Inflammatory macrophage (primary cell): ENCODE measurements around the gene GPC4.
"Not testable (repeated sequence)": the region's sequence is repeated elsewhere in the genome, so short reads cannot be mapped to it uniquely, and the experiment has no call there.

Experiments used
- DNase-seq, 2 donors: peaks; one replicate each; pipeline ENCODE4 v3.0.0-alpha.2; 2020 to 2022

Gene GPC4

DNA sequence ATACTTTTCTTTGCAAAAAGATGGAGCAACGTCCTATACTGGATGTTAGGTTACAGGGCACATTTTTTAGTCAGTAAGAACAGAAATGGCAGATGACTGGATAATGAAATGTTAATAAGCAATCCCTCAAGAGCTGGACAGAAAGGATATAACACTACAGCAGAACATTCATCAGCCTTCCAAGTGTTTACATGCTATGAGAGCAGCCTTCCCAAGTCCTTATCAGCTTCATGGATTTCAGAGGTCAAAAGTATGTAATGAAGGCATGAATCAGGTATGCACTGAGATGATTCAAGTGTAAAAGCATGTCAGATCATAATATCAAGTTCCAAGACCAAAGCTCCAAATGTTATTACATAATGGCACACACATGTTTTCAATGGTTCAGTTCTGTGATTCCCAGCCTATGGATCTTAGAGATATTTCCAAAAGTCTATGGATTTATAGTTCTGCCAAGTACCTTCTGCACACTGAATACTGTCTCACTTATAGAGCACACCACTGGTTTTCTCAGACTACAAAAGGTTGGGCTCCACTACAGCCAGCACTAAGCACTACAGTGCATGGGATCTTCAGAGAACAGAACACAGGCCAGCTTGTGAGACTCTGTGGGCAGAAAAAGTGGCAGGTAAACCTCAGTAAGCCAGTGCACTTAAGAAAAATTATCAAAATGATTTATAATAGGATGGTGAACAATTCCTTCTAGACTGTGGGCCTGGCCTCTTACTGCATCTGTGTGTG is 49.2 kb downstream of the GPC4 start:
- no peak for DNase-seq

- DNase-seq: no peak
These were observed 50.4 kb downstream of the GPC4 start for GRCh38 chrX:133364865-133365264.

- DNase-seq: no peak
These were observed 51.1 kb downstream of the GPC4 start for GRCh38 chrX:133364196-133364595.

- DNase-seq: no peak
These were observed 52.8 kb downstream of the GPC4 start for GRCh38 chrX:133362538-133362937.

DNA sequence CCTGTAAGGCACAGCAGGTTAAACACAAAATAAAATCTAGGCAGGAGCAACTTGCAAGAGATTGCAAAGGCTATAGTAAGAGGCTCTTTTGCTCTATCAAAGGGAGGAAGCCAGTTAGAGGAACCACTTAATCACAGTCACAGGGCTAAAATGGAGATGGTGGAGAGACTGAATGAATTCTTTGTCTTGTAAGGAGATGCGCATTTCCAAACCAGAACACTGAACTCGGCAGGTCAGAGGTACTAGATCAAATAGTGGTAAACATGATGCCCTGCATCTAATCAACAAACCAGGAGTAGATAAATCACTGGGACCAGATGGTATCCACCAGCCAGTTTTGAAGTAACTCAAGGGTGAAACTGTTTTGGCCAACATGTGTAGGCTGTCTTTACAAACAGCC is 55.8 kb downstream of the GPC4 start:
- DNase-seq: no peak

- DNase-seq: no peak
These were observed 62.1 kb downstream of the GPC4 start for GRCh38 chrX:133353233-133353632.

GRCh38 chrX:133350751-133351150 is 64.5 kb downstream of the GPC4 start:
- DNase-seq: peak in 1 of 2 donors; percentile 22

DNA sequence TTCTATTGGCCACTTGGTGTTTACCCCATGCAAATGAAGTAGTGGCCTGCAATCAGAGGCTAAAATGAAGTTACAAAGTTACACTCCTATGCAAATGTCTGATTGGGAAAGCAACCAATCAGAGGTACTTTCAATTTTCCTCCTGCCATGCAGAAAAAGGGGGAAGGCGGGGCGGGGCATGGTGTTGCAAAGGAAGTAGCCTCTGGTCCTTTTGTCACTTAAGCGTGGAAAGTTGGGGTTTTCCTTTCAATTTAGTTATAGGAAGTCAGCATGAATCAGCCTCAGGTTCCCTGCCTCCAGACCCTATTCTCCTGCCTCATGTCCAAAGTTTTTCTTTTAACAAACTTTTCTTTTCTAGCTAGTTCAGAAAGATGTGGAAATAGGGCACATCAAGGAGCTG is 69.3 kb downstream of the GPC4 start:
- peak in 1 of 2 donors; percentile 10 for DNase-seq

- no peak for DNase-seq
These were observed 75.7 kb downstream of the GPC4 start for GRCh38 chrX:133339566-133339965.

GRCh38 chrX:133337250-133337649 is 78.0 kb downstream of the GPC4 start:
- no peak for DNase-seq

- peak in 1 of 2 donors; percentile 24 for DNase-seq
These were observed 80.3 kb downstream of the GPC4 start for GRCh38 chrX:133335027-133335426.

DNA sequence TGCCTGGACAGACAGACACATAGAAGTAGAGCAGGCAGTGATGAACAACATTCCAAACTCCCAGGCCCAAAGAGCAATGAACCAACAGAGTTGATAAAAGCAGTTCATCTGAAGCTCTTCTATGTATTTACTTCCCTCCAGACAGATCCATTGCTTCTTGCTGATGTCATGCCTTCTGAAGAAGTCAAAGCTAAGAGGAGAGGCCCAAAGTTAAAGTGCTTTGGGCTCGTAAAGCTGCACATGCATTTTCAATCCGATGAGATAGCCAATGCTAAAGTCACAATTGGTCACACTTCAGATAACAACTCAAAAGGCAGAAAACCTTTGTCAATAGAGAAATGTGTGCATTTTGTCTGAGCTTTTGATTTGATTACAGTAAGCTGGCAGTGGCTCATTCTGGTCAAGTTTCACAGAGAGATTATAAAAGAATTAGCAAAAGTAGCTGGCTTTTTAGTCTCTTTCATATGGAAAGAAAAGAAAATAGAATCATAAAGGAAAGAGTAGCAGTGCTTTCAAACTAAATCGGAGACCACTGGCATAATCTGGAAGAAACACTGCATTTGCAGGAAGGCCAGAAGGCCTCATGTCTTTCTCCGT is 82.0 kb downstream of the GPC4 start:
- no peak for DNase-seq

DNA sequence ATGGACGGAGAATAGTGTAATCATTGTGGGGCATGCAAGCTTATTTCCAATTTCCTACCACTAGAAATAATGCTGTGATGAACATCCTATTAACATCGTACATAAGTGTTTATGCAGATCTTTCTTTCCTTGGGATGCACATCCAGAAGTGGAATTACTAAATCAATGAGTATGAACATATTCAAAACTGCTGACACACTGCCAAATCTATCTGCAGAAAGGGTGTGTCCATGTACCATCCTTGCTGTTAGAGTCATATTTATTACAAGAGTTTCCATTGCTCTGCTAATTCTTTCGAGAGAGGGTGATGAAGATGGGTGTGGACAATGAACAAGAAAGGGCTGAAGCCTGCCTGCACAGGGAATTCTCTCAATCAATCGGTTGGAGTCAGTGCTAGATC is 82.6 kb downstream of the GPC4 start:
- DNase-seq: no peak

GRCh38 chrX:133330956-133331355 is 84.3 kb downstream of the GPC4 start:
- no peak for DNase-seq

GRCh38 chrX:133325422-133325821 is 89.9 kb downstream of the GPC4 start:
- no peak for DNase-seq

DNA sequence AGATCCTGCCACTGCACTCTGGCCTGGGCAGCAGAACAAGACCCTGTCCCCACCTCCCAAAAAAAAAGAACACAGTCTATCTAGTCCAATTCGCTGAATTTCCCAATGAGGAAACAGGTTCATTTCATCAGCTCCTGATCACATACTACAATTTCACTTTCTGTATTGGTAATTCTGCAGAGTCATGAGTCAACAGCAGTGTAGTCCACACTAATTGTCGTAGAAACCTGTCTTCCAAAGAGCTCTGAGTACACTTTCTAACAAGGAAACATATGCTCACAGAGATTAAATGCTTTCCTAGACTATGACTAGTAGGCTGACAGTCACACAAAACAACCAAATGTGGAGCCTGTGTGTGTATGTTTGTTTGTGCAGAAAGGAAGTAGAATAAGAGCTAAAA is 91.9 kb downstream of the GPC4 start:
- DNase-seq: peak; percentile 14 to 42

DNA sequence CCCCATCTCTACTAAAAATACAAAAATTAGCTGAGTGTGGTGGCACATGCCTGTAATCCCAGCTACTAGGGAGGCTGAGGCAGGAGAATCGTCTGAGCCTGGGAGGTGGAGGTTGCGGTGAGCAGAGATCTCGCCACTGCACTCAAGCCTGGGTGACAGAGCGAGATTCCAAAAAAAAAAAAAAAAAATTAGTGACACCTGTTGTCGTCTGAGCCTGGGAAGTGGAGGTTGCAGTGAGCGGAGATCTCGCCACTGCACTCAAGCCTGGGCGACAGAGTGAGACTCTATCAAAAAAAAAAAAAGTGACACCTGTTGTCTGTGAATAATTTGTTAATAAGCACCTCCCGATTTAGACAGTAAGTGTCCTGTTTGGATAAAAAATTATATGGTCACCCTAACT is 93.0 kb downstream of the GPC4 start:
- not testable (repeated sequence) for DNase-seq

DNA sequence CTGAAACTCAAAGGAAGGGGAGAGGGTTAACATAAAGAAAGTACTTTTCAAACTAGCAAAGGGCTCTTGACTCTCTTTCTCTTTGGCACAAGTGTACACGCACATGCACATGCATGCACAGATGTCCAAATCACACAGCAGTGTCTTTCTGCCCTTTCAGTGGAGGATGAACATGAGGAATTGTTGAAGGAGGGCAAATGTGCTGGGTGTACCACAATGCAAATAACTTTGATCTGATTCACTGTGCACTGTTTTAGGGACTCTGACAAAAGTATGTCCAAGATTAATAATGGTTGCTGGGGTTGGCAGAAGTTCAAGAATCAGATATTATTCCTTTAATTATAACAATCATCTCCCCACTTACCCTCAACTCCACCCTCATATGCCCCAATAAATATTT is 93.8 kb downstream of the GPC4 start:
- no peak for DNase-seq

- no peak for DNase-seq
These were observed 101.0 kb downstream of the GPC4 start for GRCh38 chrX:133314281-133314680.

GRCh38 chrX:133308499-133308897 is 106.8 kb downstream of the GPC4 start:
- DNase-seq: no peak

- no peak for DNase-seq
These were observed 107.4 kb downstream of the GPC4 start for GRCh38 chrX:133307637-133308498.

DNA sequence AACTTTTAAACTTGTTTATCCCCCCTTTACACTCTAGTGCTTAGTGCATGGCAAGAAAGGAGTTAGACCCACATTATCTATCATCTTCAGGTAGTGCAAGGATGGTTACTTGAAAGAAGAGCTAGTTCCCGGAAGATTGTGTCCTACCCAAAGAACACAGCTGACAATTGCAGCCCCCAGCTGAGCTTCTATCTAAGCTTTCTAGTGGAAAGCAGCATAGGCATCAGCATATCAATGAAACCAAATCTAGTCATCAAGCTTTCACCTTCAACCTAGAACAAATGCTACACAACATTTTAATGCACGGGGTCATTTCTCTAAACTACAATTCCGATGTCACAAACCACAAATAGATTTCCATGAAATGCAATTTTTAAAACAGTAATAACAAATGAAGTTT is 108.2 kb downstream of the GPC4 start:
- no peak for DNase-seq

- DNase-seq: no peak
These were observed 109.0 kb downstream of the GPC4 start for GRCh38 chrX:133306316-133306715.

GRCh38 chrX:133305348-133305747 is 109.9 kb downstream of the GPC4 start:
- DNase-seq: no peak
